Measurements from ENCODE around the gene FER1L5.

The FER1L5 gene

GRCh38 chr2:96642564-96643360, at the start of gene FER1L5:
FER1L5 (plus strand) TSS chr2:96642764; CDS start chr2:96642837, 73 bp downstream.
- Histone ChIP-seq H3F3A (ENCODE audit: control insufficient read depth, insufficient read depth) (no peaks in the 10 kb centered on the region), H3K4me3 (ENCODE audit: low read length) (no peak within 1 kb of the TSS), H3K27me3 (ENCODE audit: control insufficient read depth, low read length) (no peaks in the 10 kb centered on the region), H3K36me3 (ENCODE audit: control insufficient read depth, low read length) (no peaks in the 10 kb centered on the region), H4K20me1 (ENCODE audit: control insufficient read depth, insufficient read depth, low read depth, low read length) (no peaks in the 10 kb centered on the region), H3K4me2 (ENCODE audit: low read length) (no peak within 1 kb of the TSS), H3K9me2 (replicated peaks; ENCODE audit: control insufficient read depth, low read length) (no peaks in the 10 kb centered on the region), H3K4me1 (ENCODE audit: control insufficient read depth, low read length) (peaks cover 7% of the 10 kb centered on the region), H3K79me2 (ENCODE audit: control insufficient read depth, low read length) (peaks cover 1% of the 10 kb centered on the region), H3K9me3 (ENCODE audit: control insufficient read depth, insufficient read depth, low read length) (no peaks in the 10 kb centered on the region), H3K27ac (ENCODE audit: low read depth, low read length) (no peak within 1 kb of the TSS)
- no peak for TF ChIP-seq CTCF (IDR thresholded peaks at IDR 0.05; ENCODE audit: low read depth, low read length, poor library complexity, severe bottlenecking)
- TF ChIP-seq EZH2phosphoT487 (IDR thresholded peaks at IDR 0.05; ENCODE audit: borderline replicate concordance, low read length) = no peak

GRCh38 chr2:96594282-96594681, 48.3 kb upstream of the FER1L5 start:
- Histone ChIP-seq H4K20me1 (ENCODE audit: control insufficient read depth, insufficient read depth, low read depth, low read length) (0 out of 2 replicates have a peak, but pooled peaks cover 3% of the 10 kb centered on the region), H3K79me2 (ENCODE audit: control insufficient read depth, low read length) (no peaks in the 10 kb centered on the region), H3K36me3 (ENCODE audit: control insufficient read depth, low read length) (peaks cover 73% of the 10 kb centered on the region), H3K4me2 (ENCODE audit: low read length) (no peak overlapping the region), H3K4me3 (ENCODE audit: low read length) (no peak overlapping the region), H3K9me2 (replicated peaks; ENCODE audit: control insufficient read depth, low read length) (no peaks in the 10 kb centered on the region), H3F3A (ENCODE audit: control insufficient read depth, insufficient read depth) (no peaks in the 10 kb centered on the region), H3K9me3 (ENCODE audit: control insufficient read depth, insufficient read depth, low read length) (no peaks in the 10 kb centered on the region), H3K27ac (ENCODE audit: low read depth, low read length) (no peak overlapping the region), H3K4me1 (ENCODE audit: control insufficient read depth, low read length) (no peaks in the 10 kb centered on the region), H3K27me3 (ENCODE audit: control insufficient read depth, low read length) (no peaks in the 10 kb centered on the region)
- no peak for TF ChIP-seq EZH2phosphoT487 (IDR thresholded peaks at IDR 0.05; ENCODE audit: borderline replicate concordance, low read length)
- no peak for TF ChIP-seq CTCF (IDR thresholded peaks at IDR 0.05; ENCODE audit: low read depth, low read length, poor library complexity, severe bottlenecking)

GRCh38 chr2:96594691-96595152, 47.8 kb upstream of the FER1L5 start:
- Histone ChIP-seq H3K4me3 (ENCODE audit: low read length) (no peak overlapping the region), H3K9me3 (ENCODE audit: control insufficient read depth, insufficient read depth, low read length) (no peaks in the 10 kb centered on the region), H3K27me3 (ENCODE audit: control insufficient read depth, low read length) (no peaks in the 10 kb centered on the region), H3K79me2 (ENCODE audit: control insufficient read depth, low read length) (no peaks in the 10 kb centered on the region), H4K20me1 (ENCODE audit: control insufficient read depth, insufficient read depth, low read depth, low read length) (0 out of 2 replicates have a peak, but pooled peaks cover 3% of the 10 kb centered on the region), H3K36me3 (ENCODE audit: control insufficient read depth, low read length) (peaks cover 77% of the 10 kb centered on the region), H3K9me2 (replicated peaks; ENCODE audit: control insufficient read depth, low read length) (no peaks in the 10 kb centered on the region), H3K4me2 (ENCODE audit: low read length) (no peak overlapping the region), H3K4me1 (ENCODE audit: control insufficient read depth, low read length) (no peaks in the 10 kb centered on the region), H3F3A (ENCODE audit: control insufficient read depth, insufficient read depth) (no peaks in the 10 kb centered on the region), H3K27ac (ENCODE audit: low read depth, low read length) (no peak overlapping the region)
- TF ChIP-seq EZH2phosphoT487 (IDR thresholded peaks at IDR 0.05; ENCODE audit: borderline replicate concordance, low read length) (no peak), CTCF (IDR thresholded peaks at IDR 0.05; ENCODE audit: low read depth, low read length, poor library complexity, severe bottlenecking) (no peak)
